T-cell (primary cell): ENCODE measurements around the gene LMNA. TPM values are rescaled to one million over a fixed set of nuclear protein-coding genes. Genes with fewer than 3 reads are reported as not detected.

ENCODE experiments used
- ATAC-seq, 4 experiments: fragments of 200-7000 bp in 3 of 4; fragments of 150-1000 bp in 1 of 4; cut with Tn5 transposase; replicated peaks in 1 of 4; 1 replicate in 3 of 4; 2 replicates in 1 of 4; pipeline ENCODE4 v1.10.0; 2021; ENCODE audit warnings: moderate library complexity in 3 of 4, mild to moderate bottlenecking in 2 of 4, moderate number of reproducible peaks in 1 of 4
- CTCF ChIA-PET, 2 donors: fragments of 300-600 bp; sonication (Branson Sonifier 250); formaldehyde crosslinking; loops; one replicate each; lab custom pipeline; 2022; ENCODE audit warnings: antibody characterized with exemption in 2 of 2; lab: Charles Lee
- POLR2A ChIA-PET, 2 donors: fragments of 300-600 bp; sonication (Branson Sonifier 250); formaldehyde crosslinking; loops; one replicate each; lab custom pipeline; 2022; ENCODE audit warnings: antibody characterized with exemption in 2 of 2; lab: Charles Lee
- DNase-seq, 35 experiments: peaks; one replicate each; pipeline versions ENCODE4 v3.0.0 to v3.0.0-alpha.2; 2013 to 2023
- H3K27ac ChIP-seq: one replicate; pipeline ENCODE4 v1.5.1; 2013; ENCODE audit warnings: low read length
- H3K27me3 ChIP-seq, 2 experiments: replicated peaks in 1 of 2; 1 replicate in 1 of 2; 2 replicates in 1 of 2; pipeline versions ENCODE4 v1.6.1 to v1.7.0; 2013; ENCODE audit warnings: low read length in 1 of 2, mixed read lengths in 1 of 2; ENCODE audit not compliant: control insufficient read depth in 2 of 2, insufficient read depth in 2 of 2; ENCODE audit errors: extremely low read depth in 1 of 2
- H3K36me3 ChIP-seq, 2 donors: 1 replicate in 1 of 2; 2 replicates in 1 of 2; pipeline versions ENCODE4 v1.6.1 to v1.7.0; 2013; ENCODE audit warnings: low read length in 1 of 2; ENCODE audit not compliant: control insufficient read depth in 2 of 2, insufficient read depth in 1 of 2; ENCODE audit errors: extremely low read depth in 1 of 2
- H3K4me1 ChIP-seq, 2 experiments: 1 replicate in 1 of 2; 2 replicates in 1 of 2; pipeline versions ENCODE4 v1.6.1 to v1.7.0; 2013; ENCODE audit warnings: low read length in 2 of 2, mixed read lengths in 1 of 2; ENCODE audit not compliant: insufficient read depth in 2 of 2, control insufficient read depth in 1 of 2; ENCODE audit errors: extremely low read depth in 1 of 2
- H3K4me3 ChIP-seq, 2 donors: 1 replicate in 1 of 2; 2 replicates in 1 of 2; pipeline versions ENCODE4 v1.5.1 to v1.7.0; 2013; ENCODE audit warnings: mild to moderate bottlenecking in 2 of 2, low read length in 1 of 2, moderate library complexity in 1 of 2; ENCODE audit not compliant: control insufficient read depth in 1 of 2; ENCODE audit errors: extremely low read depth in 1 of 2
- H3K9me3 ChIP-seq: 2 replicates; pipeline ENCODE4 v1.7.0; 2013
- H3K27ac Mint-ChIP-seq, 2 donors: one replicate each; pipeline ENCODE4 v1.8.0; 2020 to 2021; ENCODE audit warnings: mild to moderate bottlenecking in 2 of 2, mixed read lengths in 2 of 2
- H3K27me3 Mint-ChIP-seq, 2 donors: one replicate each; pipeline ENCODE4 v1.8.0; 2021 to 2022; ENCODE audit warnings: mixed read lengths in 2 of 2
- H3K36me3 Mint-ChIP-seq: one replicate; pipeline ENCODE4 v1.8.0; 2021; ENCODE audit warnings: mixed read lengths
- H3K4me1 Mint-ChIP-seq, 3 donors: one replicate each; pipeline ENCODE4 v1.8.0; 2020 to 2022; ENCODE audit warnings: mixed read lengths in 3 of 3, mild to moderate bottlenecking in 1 of 3
- H3K4me3 Mint-ChIP-seq, 3 donors: one replicate each; pipeline ENCODE4 v1.8.0; 2020 to 2022; ENCODE audit warnings: mild to moderate bottlenecking in 3 of 3, mixed read lengths in 3 of 3, moderate library complexity in 3 of 3
- H3K9me3 Mint-ChIP-seq, 3 donors: one replicate each; pipeline ENCODE4 v1.8.0; 2020 to 2022; ENCODE audit warnings: mixed read lengths in 3 of 3
- WGBS: methylation state at CpG from one replicate; pipeline ENCODE4 v1.1.5; 2013; ENCODE audit warnings: missing lambda C conversion rate; ENCODE audit not compliant: insufficient coverage; 5-methylcytosine and 5-hydroxymethylcytosine counted together
- total RNA-seq, 35 experiments: library from RNA in 6 of 35; stranded (reverse) in 6 of 35; fragments of 120-200 nt in 1 of 35; gene quantifications; one replicate each; pipeline versions ENCODE4 v1.2.1 to v1.2.4 and lab custom pipeline; 2013 to 2026

The LMNA gene
- total RNA-seq, 5 donors from 2014 or later (not counting 1 experiment from before 2014, with no cell fraction given) = 40.3 to 970 (median 57.3) TPM

- Histone ChIP-seq H3K4me1 (peaks cover 2 to 26% of the 10 kb centered on the region in 2 experiments), H3K27ac (no peak overlapping the region), H3K9me3 (no peaks in the 10 kb centered on the region), H3K4me3 (no peak overlapping the region), H3K36me3 (no peaks in the 10 kb centered on the region), H3K27me3 (peaks cover 0 to 11% of the 10 kb centered on the region in 2 experiments)
- DNase-seq (no peak), ATAC-seq (no peak)
- H3K27ac Mint-ChIP-seq = peak overlapping the region in 1 of 2 donors; percentile 20
- H3K27me3 Mint-ChIP-seq = no peaks in the 10 kb centered on the region
- no peak overlapping the region for H3K4me3 Mint-ChIP-seq
- CTCF ChIA-PET = interaction anchor here (1.4 to 2.5 kb wide), 4 partner anchors 79 to 175 kb away, joined by 5 to 31 read pairs (median 8); no protein-coding TSS in a partner anchor
- H3K36me3 Mint-ChIP-seq = peaks cover 4% of the 10 kb centered on the region
- WGBS = 83% methylated on average over 5 of the region's 5 CpGs
- peaks cover 17 to 23% (median 21%) of the 10 kb centered on the region in 3 donors for H3K4me1 Mint-ChIP-seq
- POLR2A ChIA-PET = no interaction called here
- H3K9me3 Mint-ChIP-seq = no peaks in the 10 kb centered on the region
Measured at GRCh38 chr1:156144742-156145141, 30.2 kb downstream of the LMNA start.

GRCh38 chr1:156145650-156146019 is 31.1 kb downstream of the LMNA start:
- peaks cover 2 to 26% of the 10 kb centered on the region in 2 experiments for H3K4me1 ChIP-seq

GRCh38 chr1:156146020-156146768 is 31.7 kb downstream of the LMNA start:
- peak overlapping the region; percentile 46 to 58 (median 48) for H3K4me3 Mint-ChIP-seq
- H3K4me1 Mint-ChIP-seq = peaks cover 17 to 23% (median 23%) of the 10 kb centered on the region in 3 donors
- Histone ChIP-seq H3K27me3 (peaks cover 0 to 19% of the 10 kb centered on the region in 2 experiments), H3K9me3 (no peaks in the 10 kb centered on the region), H3K4me1 (peaks cover 2 to 26% of the 10 kb centered on the region in 2 experiments), H3K27ac (no peak overlapping the region), H3K36me3 (no peaks in the 10 kb centered on the region), H3K4me3 (no peak overlapping the region)
- 76% methylated on average over 2 of the region's 13 CpGs for WGBS
- CTCF ChIA-PET = interaction anchor here (0.6 to 2.8 kb wide), 8 partner anchors 48 to 173 kb away, joined by 3 to 31 read pairs (median 6); partner anchors contain the start of gene SLC25A44 (in 1 of the 2)
- no peaks in the 10 kb centered on the region for H3K27me3 Mint-ChIP-seq
- H3K9me3 Mint-ChIP-seq = no peaks in the 10 kb centered on the region
- peak overlapping the region; percentile 16 to 43 for H3K27ac Mint-ChIP-seq
- peak; percentile 60 to 89 (median 88) for ATAC-seq
- H3K36me3 Mint-ChIP-seq = no peaks in the 10 kb centered on the region
- DNase-seq = peak in 16 of 35 experiments; percentile 25 to 79 (median 37)
- POLR2A ChIA-PET = interaction anchor here (0.5 to 0.7 kb wide), 4 partner anchors 55 to 789 kb away, joined by 3 to 8 read pairs (median 4); no protein-coding TSS in a partner anchor

More at GRCh38 chr1:156145650-156146019, 31.1 kb downstream of the LMNA start:
- ATAC-seq = no peak
- no peaks in the 10 kb centered on the region for H3K36me3 Mint-ChIP-seq
- peaks cover 17 to 23% (median 23%) of the 10 kb centered on the region in 3 donors for H3K4me1 Mint-ChIP-seq
- no peaks in the 10 kb centered on the region for H3K9me3 Mint-ChIP-seq
- Histone ChIP-seq H3K36me3 (no peaks in the 10 kb centered on the region), H3K4me3 (no peak overlapping the region), H3K27ac (no peak overlapping the region), H3K27me3 (peaks cover 0 to 19% of the 10 kb centered on the region in 2 experiments), H3K9me3 (no peaks in the 10 kb centered on the region)
- ChIA-PET POLR2A (interaction anchor here (0.5 to 0.7 kb wide), 4 partner anchors 56 to 789 kb away, joined by 3 to 8 read pairs (median 4); no protein-coding TSS in a partner anchor), CTCF (interaction anchor here (0.6 to 2.8 kb wide), 6 partner anchors 78 to 174 kb away, joined by 3 to 31 read pairs (median 6); no protein-coding TSS in a partner anchor)
- DNase-seq = no peak
- H3K27me3 Mint-ChIP-seq = no peaks in the 10 kb centered on the region
- WGBS = 100% methylated on average over 1 of the region's 2 CpGs
- H3K27ac Mint-ChIP-seq = no peak overlapping the region
- H3K4me3 Mint-ChIP-seq = peak overlapping the region in 1 of 3 donors; percentile 48

GRCh38 chr1:156146769-156147405 is 32.4 kb downstream of the LMNA start:
- H3K4me3 Mint-ChIP-seq = peak overlapping the region in 1 of 3 donors; percentile 48
- H3K9me3 ChIP-seq = no peaks in the 10 kb centered on the region
- H3K4me1 ChIP-seq = peaks cover 2 to 26% of the 10 kb centered on the region in 2 experiments
- POLR2A ChIA-PET = interaction anchor here in 1 of 2 donors (1.0 to 1.1 kb wide), 2 partner anchors 66 to 79 kb away, joined by 3 read pairs; no protein-coding TSS in a partner anchor
- no peaks in the 10 kb centered on the region for H3K9me3 Mint-ChIP-seq
- H3K27me3 ChIP-seq = peaks cover 0 to 19% of the 10 kb centered on the region in 2 experiments
- ATAC-seq = no peak
- H3K36me3 Mint-ChIP-seq = no peaks in the 10 kb centered on the region
- CTCF ChIA-PET = interaction anchor here in 1 of 2 donors (1.4 to 2.8 kb wide), 5 partner anchors 47 to 173 kb away, joined by 4 to 17 read pairs (median 5); partner anchors contain the start of gene SLC25A44
- 50% methylated on average over 5 of the region's 9 CpGs for WGBS
- peaks cover 17 to 23% (median 23%) of the 10 kb centered on the region in 3 donors for H3K4me1 Mint-ChIP-seq
- no peaks in the 10 kb centered on the region for H3K36me3 ChIP-seq
- H3K27ac Mint-ChIP-seq = peak overlapping the region in 1 of 2 donors; percentile 43
- no peaks in the 10 kb centered on the region for H3K27me3 Mint-ChIP-seq
- H3K4me3 ChIP-seq = no peak overlapping the region
- H3K27ac ChIP-seq = no peak overlapping the region
- no peak for DNase-seq

GRCh38 chr1:156148216-156148615 is 33.7 kb downstream of the LMNA start:
- ChIA-PET POLR2A (interaction anchor here (0.5 to 1.1 kb wide), 3 partner anchors 65 to 438 kb away, joined by 3 to 5 read pairs (median 3); no protein-coding TSS in a partner anchor), CTCF (interaction anchor here (0.6 to 2.8 kb wide), 7 partner anchors 50 to 81 kb away, joined by 3 to 17 read pairs (median 4); no protein-coding TSS in a partner anchor)
- Histone ChIP-seq H3K4me3 (no peak overlapping the region), H3K27me3 (peaks cover 0 to 19% of the 10 kb centered on the region in 2 experiments), H3K36me3 (no peaks in the 10 kb centered on the region), H3K9me3 (no peaks in the 10 kb centered on the region), H3K4me1 (peaks cover 2 to 26% of the 10 kb centered on the region in 2 experiments), H3K27ac (no peak overlapping the region)
- no peaks in the 10 kb centered on the region for H3K36me3 Mint-ChIP-seq
- H3K4me3 Mint-ChIP-seq = peak overlapping the region in 1 of 3 donors; percentile 44
- peak overlapping the region; percentile 11 to 44 for H3K27ac Mint-ChIP-seq
- ATAC-seq (peak in 1 of 4 experiments; percentile 8), DNase-seq (peak in 1 of 35 experiments; percentile 45)
- peaks cover 17 to 28% (median 23%) of the 10 kb centered on the region in 3 donors for H3K4me1 Mint-ChIP-seq
- H3K27me3 Mint-ChIP-seq = no peaks in the 10 kb centered on the region
- no CpG with 5 or more reads among the region's 6 CpGs for WGBS
- no peaks in the 10 kb centered on the region for H3K9me3 Mint-ChIP-seq
